Nucleus accumbens (tissue), 56 donors: ENCODE data around the gene PSRC1.

Experiments used
- DNase-seq, 56 donors: peaks; one replicate each; lab custom pipeline; 2025; lab: John Stamatoyannopoulos, UW

PSRC1 gene

DNA sequence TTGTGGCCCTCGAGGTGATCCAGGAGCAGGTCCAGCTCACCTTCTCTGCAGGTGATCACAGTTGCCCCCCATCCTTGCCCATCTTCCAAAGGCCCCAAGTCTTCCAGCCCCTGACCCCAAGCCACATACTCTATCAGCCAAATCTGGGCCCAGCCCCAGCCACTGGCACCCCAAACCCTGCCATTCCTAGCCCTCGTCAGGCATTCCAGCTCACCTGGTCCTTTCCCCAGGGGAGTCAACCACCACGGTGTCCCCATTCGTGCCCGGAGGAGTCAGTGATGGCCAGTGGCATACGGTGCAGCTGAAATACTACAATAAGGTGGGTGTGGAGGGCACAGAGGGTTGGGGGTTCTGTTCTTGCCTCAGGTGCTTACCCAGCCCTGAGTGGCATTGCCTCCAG is 21.4 kb downstream of the PSRC1 start:
- DNase-seq, result no peak

DNA sequence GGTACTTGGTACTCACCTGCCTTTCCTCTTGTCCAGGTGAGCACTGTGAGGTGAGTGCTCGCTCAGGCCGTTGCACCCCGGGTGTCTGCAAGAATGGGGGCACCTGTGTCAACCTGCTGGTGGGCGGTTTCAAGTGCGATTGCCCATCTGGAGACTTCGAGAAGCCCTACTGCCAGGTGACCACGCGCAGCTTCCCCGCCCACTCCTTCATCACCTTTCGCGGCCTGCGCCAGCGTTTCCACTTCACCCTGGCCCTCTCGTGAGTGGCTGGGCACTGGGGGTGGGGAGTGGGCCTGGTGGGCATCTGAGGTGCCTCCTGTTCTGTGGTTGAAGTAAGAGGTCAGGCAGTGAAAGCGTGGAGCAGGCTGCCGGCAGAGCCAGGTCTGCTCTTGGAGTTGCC is 21.9 kb downstream of the PSRC1 start:
- DNase-seq, result no peak

DNA sequence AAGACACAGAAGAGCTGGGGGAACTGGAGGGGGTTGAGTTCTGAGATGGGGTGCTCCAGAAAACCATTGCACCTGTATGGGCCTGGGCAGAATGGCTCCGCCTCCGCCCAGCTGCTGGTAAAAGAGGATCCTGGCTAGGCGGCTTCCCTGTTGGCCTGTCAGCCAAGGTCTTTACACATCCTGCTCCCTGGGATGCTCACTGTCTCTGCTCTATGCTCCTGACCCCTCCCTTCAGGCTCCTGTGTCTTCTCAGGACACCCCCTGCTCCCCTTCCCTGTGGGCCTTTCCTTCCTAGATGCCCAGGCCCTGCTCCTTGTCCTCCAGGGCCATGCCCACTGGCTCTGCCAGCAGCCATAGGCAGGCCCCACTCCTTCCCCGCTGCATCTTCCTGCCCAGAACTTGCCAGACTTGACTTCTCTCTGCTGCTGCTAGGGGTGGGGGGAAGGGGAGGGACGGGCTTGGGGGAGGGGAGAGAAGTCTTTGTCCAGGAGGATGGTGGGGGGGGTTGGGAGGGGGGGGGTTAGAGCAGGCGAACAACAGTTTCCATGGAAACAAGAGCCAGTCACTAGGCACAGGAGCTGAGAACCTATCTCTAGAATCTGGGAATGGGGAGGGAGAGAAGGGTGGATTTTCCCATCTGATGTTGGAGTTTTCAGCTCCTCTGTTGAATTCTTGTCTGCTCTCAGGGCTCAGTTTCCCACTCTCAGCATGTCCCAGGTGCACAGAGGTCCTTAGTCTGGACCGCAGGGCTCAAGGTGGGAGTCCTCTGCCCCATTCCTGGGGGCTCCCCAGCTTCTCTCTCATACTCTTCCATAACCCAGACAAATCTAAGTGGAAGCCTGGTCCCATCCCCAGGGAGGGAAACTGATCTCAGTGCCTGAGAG is 23.0 kb downstream of the PSRC1 start:
- peak in 2 of 56 donors; percentile 20 to 32 for DNase-seq

GRCh38 chr1:109258481-109259466 is 24.2 kb downstream of the PSRC1 start:
- DNase-seq, result no peak

- peak in 1 of 56 donors; percentile 43 for DNase-seq
These were observed 25.1 kb downstream of the PSRC1 start for GRCh38 chr1:109257682-109258421.

DNA sequence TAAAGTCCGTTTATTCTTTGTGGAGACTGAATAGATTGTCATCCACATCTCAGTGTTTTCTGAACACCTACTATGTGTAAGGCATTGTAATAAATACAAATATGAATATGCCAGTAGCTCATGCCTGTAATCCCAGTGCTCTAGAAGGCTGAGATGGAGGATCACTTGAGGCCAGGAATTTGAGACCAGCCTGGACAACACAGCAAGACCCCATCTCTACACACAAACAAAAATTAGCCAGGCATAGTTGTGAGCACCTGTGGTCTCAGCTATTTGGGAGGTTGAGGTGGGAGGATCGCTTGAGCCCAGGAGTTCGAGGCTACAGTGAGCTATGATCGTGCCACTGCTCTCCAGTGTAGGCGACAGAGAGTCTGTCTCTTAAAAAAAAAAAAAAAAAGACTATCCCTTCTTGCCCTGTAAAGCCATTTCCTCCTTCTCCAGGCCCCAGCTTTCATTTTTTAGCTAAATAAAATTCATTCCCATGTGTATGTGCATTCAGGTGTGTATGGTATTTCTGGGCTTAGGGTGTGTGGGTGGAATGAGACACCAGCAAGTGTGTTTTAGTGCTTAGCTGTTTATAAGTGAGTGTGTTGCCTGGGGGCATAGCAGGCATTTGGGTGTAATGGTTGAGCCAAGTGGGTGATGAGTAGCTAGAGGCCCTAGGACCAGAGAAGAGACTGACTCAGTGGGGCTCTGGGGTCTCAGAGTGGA is 25.8 kb downstream of the PSRC1 start:
- no peak for DNase-seq

DNA sequence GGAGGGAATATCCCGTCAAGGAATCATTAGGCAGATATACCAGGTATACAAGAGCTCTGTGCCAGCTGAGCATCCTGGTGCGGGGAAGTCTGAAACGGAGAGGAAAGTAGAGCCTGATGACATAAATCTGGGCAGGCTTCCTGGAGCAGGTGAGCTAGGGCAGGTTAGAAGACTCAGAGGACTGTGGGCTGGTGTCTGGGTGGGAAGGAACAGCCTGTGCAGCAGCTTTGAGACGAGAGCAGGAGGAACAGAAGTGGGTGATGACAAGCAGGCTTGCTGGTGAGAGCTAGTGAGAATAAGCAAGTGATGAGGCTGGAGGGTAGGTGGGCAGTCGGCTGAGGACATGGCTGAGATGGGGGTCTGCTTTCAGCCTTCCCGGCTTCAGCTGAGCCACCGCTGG is 26.9 kb downstream of the PSRC1 start:
- DNase-seq, result peak in 4 of 56 donors; percentile 24 to 50 (median 37)

DNA sequence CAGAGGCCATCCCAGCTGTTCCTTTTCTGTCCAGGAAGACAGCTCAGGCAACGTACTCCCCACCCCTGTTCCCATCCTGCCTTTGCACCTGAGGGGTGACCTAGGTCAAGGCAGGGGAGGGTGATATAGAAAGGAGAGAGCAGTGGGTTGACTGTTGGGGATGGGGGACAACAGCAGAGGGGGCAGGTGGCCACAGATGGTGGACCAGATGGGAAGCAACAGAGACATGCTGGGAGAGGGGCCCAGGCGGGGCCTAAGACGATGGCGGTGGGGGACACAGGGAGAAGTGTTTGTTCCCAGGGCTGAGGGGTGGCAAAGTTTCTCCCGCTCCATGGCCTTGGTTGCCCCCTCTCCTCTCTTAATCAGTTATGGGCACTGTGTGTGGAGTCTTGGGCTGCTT is 27.3 kb downstream of the PSRC1 start:
- DNase-seq, result no peak

GRCh38 chr1:109255097-109255651 is 27.8 kb downstream of the PSRC1 start:
- DNase-seq, result peak in 3 of 56 donors; percentile 21 to 39 (median 32)

DNA sequence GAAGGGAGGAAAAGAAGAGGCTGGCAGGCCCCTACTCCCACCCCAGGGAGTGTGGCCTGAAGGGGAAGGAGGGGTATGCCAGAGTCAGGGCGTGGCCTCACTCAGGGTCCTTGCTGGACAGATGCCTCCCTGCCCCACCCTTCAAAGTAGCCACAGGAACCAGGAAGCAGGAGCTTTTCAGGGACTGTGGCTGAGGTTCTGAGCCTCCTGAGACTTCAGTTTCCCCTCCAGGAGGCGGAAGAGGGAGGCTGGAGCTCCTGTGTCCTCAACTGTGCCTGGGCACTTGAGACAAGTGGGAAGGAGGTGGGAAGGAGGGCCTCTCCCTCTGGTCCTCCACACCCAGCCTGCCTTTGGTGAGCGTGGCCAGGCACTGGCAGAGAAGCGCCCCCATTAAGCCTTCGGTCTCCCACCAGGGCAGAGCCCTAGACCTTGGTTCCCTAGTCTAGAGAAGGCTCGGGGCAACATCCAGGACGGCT is 28.3 kb downstream of the PSRC1 start:
- no peak for DNase-seq

- DNase-seq, result peak in 22 of 56 donors; percentile 58 to 79 (median 71)
These were observed 28.9 kb downstream of the PSRC1 start for GRCh38 chr1:109253803-109254620.

GRCh38 chr1:109252893-109253802 is 29.8 kb downstream of the PSRC1 start:
- peak in 53 of 56 donors; percentile 31 to 94 (median 84) for DNase-seq

- no peak for DNase-seq
These were observed 30.6 kb downstream of the PSRC1 start for GRCh38 chr1:109252167-109252892.

GRCh38 chr1:109251277-109252166 is 31.4 kb downstream of the PSRC1 start:
- no peak for DNase-seq

DNA sequence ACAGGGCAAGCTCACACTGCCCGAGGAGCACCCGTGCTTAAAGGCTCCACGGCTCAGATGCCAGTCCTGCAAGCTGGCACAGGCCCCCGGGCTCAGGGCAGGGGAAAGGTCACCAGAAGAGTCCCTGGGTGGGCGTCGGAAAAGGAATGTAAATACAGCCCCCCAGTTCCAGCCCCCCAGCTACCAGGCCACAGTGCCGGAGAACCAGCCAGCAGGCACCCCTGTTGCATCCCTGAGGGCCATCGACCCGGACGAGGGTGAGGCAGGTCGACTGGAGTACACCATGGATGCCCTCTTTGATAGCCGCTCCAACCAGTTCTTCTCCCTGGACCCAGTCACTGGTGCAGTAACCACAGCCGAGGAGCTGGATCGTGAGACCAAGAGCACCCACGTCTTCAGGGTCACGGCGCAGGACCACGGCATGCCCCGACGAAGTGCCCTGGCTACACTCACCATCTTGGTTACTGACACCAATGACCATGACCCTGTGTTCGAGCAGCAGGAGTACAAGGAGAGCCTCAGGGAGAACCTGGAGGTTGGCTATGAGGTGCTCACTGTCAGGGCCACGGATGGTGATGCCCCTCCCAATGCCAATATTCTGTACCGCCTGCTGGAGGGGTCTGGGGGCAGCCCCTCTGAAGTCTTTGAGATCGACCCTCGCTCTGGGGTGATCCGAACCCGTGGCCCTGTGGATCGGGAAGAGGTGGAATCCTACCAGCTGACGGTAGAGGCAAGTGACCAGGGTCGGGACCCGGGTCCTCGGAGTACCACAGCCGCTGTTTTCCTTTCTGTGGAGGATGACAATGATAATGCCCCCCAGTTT is 32.3 kb downstream of the PSRC1 start:
- no peak for DNase-seq
